KOPT-K1 (cell line): Measurements from ENCODE around the gene GRAP2.
"Not testable (repeated sequence)": the region's sequence is repeated elsewhere in the genome, so short reads cannot be mapped to it uniquely, and the experiment has no call there.

ENCODE experiments used
- H3K27ac ChIP-seq: fragments of 200-600 bp; sonication (generic); 2 replicates; pipeline ENCODE4 v1.5.1; 2016; ENCODE audit warnings: antibody characterized with exemption, mild to moderate bottlenecking, low read depth, low read length; ENCODE audit not compliant: poor library complexity, severe bottlenecking
- H3K36me3 ChIP-seq: fragments of 200-600 bp; sonication (generic); 2 replicates; pipeline ENCODE4 v1.5.1; 2017; ENCODE audit warnings: antibody characterized with exemption, mild to moderate bottlenecking, low read length, moderate library complexity; ENCODE audit not compliant: insufficient read depth
- H3K9me3 ChIP-seq: fragments of 200-600 bp; sonication (generic); 2 replicates; pipeline ENCODE4 v1.5.1; 2017; ENCODE audit warnings: antibody characterized with exemption, low read length, mild to moderate bottlenecking; ENCODE audit not compliant: insufficient read depth, poor library complexity, severe bottlenecking

Gene GRAP2

DNA sequence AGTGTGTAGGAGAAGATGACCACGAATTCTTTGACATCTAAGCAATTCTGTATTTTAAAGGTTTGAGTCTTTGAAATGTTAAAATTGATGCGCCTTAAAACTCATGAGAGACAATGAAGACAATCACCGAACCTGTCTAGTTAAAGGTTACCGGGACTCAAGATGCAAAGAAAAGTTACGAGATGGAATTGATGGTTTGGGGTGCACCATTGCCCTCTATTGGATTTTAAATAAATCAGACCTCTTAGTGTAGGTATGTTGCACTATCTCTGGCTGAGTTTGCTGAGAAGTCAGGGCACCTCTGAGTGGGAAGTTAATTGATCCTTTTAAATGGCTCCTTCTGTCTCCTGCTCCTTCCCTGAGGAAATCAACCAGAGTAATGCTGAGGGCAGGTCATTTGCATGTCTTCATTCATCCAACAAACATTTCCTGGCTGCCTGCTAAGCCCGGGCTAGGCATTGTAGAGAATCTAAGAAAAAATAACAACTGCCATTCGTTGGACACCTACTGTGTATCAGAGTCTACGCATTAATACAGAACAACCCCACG is 39.9 kb downstream of the GRAP2 start:
- peaks cover 47% of the 10 kb centered on the region for H3K36me3 ChIP-seq
- no peaks in the 10 kb centered on the region for H3K9me3 ChIP-seq
- peak overlapping the region; percentile 99 for H3K27ac ChIP-seq

GRCh38 chr22:39941601-39942000 is 40.7 kb downstream of the GRAP2 start:
- Histone ChIP-seq H3K27ac (peak overlapping the region; percentile 99), H3K9me3 (no peaks in the 10 kb centered on the region), H3K36me3 (peaks cover 40% of the 10 kb centered on the region)

DNA sequence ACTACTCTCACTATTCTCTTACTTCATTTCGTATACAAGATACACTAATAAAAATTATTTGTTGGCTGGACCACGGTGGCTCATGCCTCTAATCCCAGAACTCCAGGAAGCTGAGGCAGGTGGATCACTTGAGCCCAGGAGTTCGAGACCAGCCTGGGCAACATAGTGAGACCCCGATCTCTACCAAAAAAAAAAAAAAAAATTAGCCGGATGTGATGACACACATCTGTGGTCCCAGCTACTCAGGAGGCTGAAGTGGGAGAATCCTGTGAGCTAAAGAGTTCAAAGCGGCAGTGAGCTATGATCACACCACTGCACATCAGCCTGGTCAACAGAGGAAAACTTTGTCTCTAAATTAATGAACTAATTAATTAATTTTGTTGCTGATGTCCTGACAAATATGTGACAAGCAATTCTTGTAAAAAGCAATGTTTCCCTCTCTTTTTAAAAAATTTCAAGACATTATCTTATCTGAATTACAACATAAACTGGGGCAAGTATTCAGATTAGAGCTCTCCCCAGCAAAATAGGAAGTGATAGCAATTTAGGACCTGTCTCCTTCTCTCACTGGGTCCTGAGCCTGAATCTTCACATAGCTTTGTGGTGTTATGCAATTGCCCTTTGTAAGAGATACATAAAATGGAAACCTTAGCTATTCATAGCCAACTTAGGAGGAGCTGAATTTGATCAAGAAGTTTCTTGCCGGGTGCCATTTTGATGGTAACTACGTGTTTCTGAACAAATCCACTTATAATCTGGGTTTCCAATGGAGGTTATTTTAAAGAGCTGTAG is 41.8 kb downstream of the GRAP2 start:
- Histone ChIP-seq H3K36me3 (peaks cover 42% of the 10 kb centered on the region), H3K27ac (peak overlapping the region; percentile 99), H3K9me3 (no peaks in the 10 kb centered on the region)

DNA sequence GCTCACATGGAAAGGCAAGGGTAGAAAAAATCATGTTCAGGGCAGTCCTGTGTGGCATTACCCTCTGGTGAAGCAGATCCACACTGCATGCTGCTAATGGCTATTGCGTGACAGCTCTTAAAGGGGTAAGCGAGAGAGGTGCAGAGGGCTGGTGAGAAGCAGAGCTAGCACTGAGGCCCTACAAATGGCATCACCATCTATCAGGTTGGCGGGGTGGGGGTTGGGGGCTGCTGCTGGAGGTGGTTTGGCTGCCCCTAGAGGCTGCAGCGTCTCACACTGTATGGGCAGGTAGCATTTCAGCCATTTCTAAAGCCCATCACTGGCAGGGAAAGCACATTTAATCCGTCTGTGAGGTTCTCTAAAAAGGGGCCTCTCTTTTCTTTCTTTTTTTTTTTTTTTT is 42.5 kb downstream of the GRAP2 start:
- peaks cover 42% of the 10 kb centered on the region for H3K36me3 ChIP-seq
- H3K9me3 ChIP-seq: no peaks in the 10 kb centered on the region
- peak overlapping the region; percentile 99 for H3K27ac ChIP-seq

DNA sequence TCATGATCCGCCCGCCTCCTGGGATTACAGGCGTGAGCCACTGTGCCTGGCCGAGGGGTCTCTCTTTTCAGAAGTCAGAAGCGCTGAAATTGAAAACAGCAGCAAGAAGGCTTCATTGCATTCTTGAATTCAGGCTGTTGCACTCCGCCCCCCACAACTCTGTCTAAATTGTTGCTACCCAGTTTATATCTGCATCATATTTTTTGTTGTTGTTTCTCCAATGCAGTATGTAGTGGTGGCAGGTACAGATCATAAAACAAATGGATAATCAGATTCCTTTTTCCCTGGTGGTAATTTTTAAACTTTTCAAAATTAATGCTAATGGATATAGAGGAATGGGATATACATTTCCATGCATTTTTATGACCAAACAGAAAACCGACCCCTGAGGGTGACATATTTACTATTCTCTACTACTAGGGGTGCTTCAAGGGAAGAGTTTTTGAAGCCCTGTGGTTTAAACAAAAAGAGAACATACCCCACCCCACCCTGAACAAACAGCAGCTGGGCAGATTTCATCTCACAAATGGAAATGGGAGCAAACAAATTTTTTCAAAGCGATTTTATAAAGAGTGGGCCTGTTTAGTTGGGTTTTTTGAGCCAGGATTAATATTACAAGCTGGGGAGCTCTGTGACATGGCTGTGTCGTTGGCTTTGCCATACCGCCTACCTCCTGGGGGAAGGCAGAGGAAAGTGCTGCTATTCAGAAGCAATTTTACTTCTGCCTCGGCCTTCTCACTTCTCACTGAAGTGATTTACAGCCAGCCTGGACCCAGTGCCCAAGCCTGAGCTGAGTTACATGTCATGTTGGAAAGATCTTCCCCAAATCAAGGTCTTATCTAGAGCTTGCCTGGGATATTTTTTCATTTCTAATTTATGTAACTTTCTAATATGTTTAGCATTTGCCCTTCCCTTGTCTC is 43.3 kb downstream of the GRAP2 start:
- Histone ChIP-seq H3K36me3 (peaks cover 48% of the 10 kb centered on the region), H3K27ac (peak overlapping the region; percentile 99), H3K9me3 (no peaks in the 10 kb centered on the region)

DNA sequence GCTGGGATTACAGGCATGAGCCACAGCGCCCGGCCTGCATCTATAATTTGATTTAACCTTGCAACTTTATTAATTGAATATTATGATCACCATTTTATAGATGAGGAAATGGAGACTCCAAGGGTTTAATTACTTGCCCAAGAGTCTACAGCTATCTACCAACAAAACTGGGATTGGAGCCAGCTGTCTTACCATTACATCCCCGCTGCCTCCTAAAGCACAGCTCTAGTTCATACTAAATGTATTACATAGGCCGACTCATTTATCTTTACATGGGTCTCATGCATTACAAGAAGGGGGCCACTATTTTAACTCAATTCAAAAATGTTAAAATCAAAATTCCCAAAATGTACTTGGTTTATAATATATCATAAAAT is 45.2 kb downstream of the GRAP2 start:
- Histone ChIP-seq H3K9me3 (no peaks in the 10 kb centered on the region), H3K36me3 (peaks cover 50% of the 10 kb centered on the region), H3K27ac (peak overlapping the region; percentile 99)

DNA sequence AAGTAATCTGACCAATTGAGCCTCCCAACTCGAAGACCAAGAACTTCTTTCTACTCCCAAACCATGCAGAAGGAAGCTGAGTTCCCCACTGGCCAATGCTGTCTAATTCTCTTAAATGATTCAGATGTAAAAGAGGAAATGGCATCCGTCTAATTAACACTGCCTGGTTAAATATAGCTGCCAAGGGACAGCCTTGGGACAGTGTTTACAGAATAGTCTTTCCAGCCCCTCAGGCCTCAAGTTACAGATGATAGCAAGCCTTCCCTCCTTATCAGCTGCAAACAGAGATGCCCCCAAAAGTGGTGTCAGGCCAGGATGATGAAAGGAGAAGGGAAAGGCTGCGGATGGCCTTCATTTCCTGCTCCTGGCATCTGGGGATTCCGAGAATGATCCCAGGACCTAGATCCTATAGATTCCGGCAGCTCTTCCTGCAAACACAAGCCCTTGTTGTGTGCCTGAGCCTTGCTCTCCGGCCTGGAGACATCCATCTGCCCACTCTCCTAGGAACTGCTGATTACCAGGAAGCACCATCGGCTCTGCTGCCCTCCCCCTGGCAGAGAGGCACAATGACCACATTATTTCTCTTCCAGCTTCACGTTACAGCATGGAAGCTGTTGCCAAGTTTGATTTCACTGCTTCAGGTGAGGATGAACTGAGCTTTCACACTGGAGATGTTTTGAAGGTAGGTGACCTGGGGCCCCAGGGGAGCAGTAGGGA is 45.8 kb downstream of the GRAP2 start:
- H3K9me3 ChIP-seq: no peaks in the 10 kb centered on the region
- peak overlapping the region; percentile 99 for H3K27ac ChIP-seq
- peaks cover 48% of the 10 kb centered on the region for H3K36me3 ChIP-seq

- Histone ChIP-seq H3K27ac (peak overlapping the region; percentile 99), H3K36me3 (peaks cover 48% of the 10 kb centered on the region), H3K9me3 (no peaks in the 10 kb centered on the region)
Observed at GRCh38 chr22:39947220-39948216, 46.6 kb downstream of the GRAP2 start.

DNA sequence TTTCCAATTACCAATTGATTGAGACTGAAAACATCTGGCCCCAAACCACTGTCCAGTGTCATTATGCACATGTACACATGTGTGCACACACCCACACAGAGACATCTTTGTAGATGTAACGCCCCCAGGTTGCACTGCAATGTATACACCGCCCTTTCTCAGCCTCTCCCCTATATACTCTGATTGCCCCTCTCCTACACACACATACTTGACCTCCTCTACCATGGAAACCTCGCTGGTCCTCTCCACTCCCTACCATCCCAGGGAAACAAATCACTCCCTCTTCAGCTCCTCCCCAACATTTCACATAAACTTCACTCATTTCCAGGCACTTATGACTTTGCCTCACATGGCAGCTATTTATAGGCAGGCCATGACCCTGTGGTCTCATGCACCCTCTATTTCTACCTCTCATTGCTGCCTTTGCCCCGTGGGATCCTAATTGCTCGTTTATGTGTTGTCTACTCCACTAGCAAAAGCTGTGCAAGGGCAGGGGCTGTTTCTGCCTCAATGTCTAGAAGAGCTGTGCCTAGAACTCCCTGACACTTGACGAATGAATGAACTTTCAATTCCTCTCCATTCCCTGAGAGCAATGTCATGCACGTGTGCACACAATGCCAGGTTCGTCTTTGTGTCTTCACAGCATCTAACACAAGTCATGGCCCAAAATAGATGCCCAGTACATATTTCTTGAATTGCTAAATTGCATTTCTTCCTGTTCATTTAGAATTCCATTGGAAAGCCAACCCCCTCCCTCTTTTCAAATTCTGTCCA is 49.3 kb downstream of the GRAP2 start:
- H3K9me3 ChIP-seq: no peaks in the 10 kb centered on the region
- H3K36me3 ChIP-seq: peaks cover 66% of the 10 kb centered on the region
- peak overlapping the region; percentile 99 for H3K27ac ChIP-seq

- Histone ChIP-seq H3K27ac (peak overlapping the region; percentile 99), H3K36me3 (peaks cover 77% of the 10 kb centered on the region)
- not testable (repeated sequence) for H3K9me3 ChIP-seq
Observed at GRCh38 chr22:39951603-39952293, 50.9 kb downstream of the GRAP2 start.

DNA sequence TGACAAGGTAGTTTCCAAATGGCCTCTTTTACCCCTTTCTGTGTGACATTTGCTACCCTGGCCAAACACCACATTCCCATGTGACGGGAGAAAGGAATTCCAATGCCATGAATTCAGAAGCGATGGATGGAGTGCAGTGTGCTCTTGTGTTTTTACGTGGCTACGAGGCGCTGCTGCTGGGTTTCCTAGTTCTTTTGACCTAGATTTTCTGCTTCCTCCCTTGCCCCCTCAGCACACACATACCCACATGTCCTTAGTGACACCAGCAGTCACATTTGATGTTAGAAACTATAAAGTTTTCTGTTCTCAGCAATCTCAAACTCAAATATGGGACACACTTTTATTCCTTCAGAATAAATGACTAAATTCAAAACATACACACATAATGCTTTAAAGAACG is 51.5 kb downstream of the GRAP2 start:
- H3K36me3 ChIP-seq: peaks cover 77% of the 10 kb centered on the region
- H3K9me3 ChIP-seq: no peaks in the 10 kb centered on the region
- H3K27ac ChIP-seq: peak overlapping the region; percentile 99

DNA sequence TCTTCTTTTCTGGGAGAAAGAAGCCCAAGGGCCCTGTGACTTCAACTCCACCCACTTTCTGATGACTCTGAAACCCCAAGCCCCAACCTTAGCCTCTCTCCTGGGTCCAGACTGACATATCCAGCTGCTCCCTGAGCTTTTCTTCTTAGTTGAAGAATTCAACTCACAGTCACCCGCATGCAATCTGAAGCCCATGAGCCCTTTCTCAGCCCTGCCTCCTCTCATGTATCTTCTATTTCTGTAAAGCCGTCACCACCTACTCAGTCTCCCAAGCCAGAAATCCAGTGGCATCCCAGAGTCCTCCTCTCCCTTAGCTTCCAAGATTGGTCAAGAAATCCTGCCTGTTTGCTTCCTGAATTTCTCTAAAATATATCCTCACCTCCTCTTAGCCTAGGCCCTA is 52.2 kb downstream of the GRAP2 start:
- peak overlapping the region; percentile 99 for H3K27ac ChIP-seq
- peaks cover 77% of the 10 kb centered on the region for H3K36me3 ChIP-seq
- no peaks in the 10 kb centered on the region for H3K9me3 ChIP-seq

DNA sequence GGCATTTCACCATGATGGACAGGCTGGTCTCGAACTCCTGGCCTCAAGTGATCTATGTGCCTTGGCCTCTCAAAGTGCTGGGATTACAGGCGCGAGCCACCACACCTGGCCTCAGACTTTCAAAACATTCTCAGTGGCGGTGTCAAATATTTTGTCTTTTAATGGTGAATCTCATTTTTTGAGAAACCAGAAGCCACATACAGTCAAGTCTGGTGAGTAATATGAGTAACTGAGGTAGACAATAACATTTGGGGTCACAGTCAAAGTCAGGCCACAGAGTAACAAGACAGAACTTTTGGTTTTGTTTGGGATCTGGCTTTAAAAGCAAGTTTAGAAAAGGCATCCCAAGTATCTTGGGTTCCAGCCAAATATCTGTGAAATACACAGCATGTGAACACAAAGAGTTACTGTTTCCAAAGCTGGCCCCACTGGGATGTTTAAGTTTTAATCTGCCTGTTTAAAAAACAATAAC is 53.7 kb downstream of the GRAP2 start:
- no peaks in the 10 kb centered on the region for H3K9me3 ChIP-seq
- H3K36me3 ChIP-seq: peaks cover 77% of the 10 kb centered on the region

More for the DNA sequence above, 53.7 kb downstream of the GRAP2 start:
- peak overlapping the region; percentile 99 for H3K27ac ChIP-seq
